GM10847 (cell line): Measurements from ENCODE around the gene SEC14L1.

Experiments used
- POLR2A ChIP-seq: IDR thresholded peaks from 2 replicates; pipeline ENCODE4 v1.6.1; 2011; ENCODE audit not compliant: insufficient read length; ENCODE audit errors: extremely low read depth

SEC14L1 gene

DNA sequence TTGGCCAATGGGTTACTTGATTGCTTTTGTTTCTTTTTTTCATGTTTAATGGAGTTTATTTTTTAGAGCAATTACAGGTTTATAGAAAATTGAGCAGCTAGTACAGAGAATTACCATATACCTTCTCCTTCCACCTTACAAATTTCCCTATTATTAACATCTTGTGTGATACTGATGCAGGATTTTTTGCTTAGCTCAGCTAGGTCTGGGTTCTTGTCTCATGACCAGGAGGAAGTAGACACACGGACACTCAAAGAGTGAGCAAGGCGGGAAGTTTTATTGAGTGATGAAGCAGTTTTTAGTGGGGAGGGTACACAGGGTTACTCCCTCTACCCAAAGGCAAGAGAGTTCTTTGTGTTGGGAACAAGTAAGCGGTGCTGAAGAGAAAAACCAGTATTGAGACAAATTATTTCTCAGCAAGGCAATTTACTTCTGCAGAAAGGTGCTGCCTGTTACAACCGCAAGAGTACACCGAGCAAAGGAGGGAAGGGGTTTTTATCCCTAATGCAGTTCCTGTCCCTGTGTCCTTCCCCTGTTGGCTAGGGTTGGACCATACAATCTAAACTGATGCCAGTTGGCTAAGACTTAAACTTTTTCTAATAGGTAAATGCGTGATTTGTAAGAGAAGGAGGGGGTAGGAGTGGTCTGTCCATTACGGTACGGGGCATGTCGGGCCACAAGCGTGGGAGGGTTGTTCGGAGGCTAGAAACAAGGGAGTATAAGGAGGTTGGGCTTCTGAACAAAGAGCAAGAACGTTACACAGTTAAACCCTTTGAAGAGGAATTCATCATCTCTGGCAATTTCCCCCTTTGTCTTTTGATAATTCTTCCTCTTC is 26.9 kb downstream of the SEC14L1 start:
- TF ChIP-seq POLR2A, result no peak

DNA sequence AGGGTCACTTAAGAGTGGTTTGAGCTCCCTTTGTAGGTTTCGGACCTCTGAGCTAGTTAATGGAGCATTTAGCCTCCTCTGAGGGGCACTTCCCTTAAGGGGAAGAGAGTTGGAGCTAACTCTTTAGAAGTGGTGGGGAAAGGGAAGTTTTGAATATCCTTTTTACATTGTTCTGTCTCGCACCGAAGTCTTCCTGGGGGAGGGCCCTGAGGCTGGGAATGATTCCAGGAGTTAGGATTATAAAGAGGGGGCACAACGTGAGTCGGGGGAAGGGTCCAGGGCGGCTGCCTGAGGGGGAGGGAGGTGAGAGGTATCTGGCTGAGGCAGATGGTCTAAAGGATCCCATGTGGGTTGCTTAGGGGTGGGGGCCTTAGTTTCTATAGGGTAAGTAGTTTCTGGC is 32.3 kb downstream of the SEC14L1 start:
- TF ChIP-seq POLR2A, result no peak

DNA sequence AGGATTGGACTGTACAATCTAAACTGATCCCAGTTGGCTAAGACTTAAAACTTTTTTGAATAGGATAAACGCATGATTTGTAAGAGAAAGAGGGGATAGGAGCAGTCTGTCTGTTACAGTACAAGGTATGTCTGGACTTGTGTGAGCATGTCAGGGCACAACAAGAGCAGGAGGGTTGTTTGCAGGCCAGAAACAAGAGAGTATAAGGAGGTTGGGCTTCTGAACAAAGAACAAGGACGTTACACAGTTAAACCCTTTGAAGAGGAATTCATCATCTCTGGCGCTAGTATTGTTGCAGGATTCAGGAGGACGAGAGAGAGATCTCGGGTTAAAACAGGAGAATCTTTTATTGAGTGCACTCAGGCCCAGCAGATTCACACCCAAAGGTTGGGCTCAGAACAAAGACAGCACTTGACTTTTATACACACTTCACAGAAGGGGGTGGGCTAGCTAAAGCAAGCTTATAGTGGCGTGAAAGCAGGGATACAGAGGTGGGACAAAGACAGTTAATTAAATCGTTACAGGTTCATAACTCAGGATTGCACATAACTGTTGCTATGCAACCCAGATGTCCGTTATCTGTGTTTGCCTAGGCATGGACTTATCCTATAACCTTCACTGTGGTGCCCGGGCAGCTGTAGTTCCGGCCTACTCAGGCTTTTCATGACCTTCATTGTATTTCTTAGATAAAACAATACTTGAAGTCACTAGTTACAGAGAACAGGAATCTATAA is 34.3 kb downstream of the SEC14L1 start:
- no peak for TF ChIP-seq POLR2A

DNA sequence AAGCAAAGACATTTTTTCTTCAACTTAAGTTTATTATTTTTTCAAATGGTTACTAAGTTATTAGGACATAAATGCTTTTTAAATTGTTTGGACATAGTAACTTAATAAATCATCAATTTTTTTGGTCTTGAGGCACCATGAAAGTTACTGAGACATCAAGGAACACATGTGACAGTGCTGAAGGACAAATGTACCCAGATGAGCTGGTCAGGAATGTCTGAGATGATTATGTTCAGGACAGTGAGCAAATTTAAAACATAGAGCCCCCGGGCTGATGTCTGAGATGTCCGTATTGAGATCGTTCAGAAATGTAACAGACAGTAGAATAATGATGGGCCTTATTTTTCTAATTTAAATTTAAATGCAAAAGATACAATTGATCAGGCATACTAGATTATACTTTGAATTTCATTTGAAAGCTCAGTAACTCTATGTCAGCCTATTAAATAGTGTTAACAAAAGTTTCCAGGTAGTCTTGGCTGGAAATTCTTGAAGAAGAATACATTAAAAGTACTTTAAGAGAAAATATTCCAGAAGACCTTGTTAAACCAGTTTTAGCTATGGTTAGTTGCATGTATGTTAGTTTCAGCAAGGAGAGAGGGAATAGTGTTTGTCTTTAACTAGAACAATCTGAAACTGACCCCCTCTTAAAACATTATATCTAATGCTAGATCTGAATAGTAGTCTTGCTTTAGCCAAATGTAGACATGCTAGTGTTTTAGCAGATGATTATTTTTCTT is 36.4 kb downstream of the SEC14L1 start:
- no peak for TF ChIP-seq POLR2A

DNA sequence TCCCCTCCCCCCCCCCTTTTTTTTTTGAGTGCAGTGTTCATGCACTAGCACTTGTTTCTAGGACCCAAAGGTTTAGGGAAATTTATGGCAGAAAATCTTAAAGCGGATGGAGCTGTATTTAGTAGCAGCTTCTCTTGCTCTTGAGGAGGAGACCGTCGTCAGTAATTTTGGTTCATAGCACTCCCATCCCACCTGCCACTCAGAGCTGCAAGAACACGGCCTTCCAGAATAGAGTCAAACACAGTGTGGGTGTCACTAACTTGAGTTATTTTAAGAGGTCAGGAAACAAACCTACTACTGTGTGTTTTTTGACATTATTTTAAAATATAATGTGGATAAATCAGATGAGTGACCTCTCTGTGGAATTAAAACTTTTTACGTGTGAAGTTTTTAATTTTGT is 37.3 kb downstream of the SEC14L1 start:
- TF ChIP-seq POLR2A, result no peak

DNA sequence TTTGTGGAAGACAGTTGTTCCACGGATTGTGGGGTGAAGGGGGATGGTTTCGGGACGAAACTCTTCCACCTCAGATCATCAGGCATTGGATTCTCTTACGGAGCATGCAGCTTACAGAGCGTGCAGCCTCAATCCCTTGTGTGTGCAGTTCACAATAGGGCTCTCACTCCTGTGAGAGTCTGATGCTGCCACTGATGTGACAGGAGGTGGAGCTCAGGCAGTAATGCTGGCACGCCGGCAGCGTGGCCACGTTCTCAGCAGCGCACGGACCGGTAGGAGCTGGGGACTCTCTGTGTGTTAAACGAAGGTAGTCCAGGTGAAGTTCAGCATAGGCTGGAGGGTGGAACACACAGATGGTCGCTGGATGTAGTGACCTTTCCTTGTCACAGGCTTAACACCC is 37.8 kb downstream of the SEC14L1 start:
- TF ChIP-seq POLR2A, result no peak

DNA sequence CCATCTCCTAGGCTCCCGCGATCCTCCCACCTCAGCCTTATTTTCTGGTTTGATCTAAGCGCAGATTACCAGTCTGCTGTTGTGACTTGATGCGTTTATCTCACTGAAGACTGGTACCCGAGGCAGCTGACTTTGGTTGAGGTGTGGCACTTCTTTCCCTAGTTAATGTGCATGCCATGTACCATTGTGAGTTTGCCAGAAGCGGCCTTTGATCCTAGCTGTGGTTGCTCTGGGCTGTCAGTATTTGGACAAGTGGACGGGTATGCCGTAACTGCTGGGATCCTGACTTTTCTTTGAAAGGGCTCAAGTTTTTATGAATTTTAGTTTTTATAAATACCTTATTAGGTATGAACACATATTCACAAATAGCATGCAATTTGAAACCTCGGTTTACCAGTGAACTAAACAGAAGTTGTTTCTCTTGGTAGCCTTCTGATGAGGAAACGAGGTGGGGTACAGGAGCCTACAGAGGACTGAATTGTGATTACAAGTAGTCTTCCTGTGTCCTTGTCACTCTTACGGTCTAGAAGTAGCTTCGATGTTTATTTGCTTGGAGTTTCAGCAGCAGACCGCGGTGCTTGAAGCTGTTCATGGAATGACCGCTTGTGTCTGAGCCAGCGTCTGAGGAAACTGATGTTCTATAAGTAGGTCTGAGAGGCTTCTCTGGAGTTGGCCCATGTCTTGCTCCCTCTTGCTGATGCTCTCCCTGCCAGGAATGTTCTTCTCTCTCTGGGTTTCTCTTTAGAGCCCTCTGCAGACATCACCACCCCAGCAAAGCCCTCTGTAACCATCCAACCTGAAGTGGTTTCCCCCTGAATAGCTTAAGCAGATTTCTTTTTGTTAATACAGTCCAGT is 40.0 kb downstream of the SEC14L1 start:
- no peak for TF ChIP-seq POLR2A

DNA sequence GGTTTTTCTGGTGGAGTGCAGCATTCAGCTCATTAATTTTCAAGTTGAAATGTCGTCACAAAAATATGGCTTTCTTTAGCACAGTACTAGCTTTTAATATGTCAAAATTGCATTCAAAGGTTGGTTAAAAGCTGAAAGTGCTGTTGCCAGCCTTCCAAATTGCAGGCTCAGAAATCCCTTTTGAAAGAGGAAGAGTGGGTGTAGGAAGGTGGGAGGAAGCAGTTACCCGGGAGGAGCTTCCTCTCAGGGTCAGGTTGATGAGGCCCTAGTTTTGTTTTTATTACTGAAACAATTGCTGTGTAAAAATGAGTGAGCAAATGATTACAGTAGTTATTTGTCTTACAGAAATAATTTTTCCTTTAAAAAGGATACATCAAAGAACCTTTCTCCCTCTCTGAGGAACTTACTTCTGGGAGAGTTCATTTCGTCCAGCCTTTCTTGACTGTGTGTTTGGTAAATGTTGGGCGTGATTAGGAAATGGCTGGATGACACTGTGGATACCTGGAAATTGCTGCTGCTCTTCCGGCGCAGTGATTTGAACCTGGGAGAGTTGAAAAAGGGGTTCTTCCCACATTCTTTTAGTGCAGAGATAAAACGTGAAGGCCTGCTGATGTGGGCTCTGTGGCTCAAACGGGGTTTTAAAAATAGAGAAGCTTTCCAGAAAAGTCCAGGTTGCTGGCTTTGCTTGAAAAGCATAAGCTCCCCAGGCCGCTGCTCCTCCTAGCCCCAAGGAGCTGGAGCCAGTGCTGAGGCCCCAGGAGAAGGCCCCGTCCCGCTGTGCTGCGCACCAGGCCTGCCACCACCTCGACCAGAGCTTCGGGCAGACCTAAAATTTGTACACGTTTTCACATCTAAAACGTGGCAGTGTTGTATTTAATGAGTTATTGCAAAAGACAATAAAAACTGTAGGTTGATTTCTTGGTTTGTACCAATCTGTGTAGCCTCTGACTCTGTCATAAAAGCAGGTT is 41.7 kb downstream of the SEC14L1 start:
- TF ChIP-seq POLR2A, result no peak

DNA sequence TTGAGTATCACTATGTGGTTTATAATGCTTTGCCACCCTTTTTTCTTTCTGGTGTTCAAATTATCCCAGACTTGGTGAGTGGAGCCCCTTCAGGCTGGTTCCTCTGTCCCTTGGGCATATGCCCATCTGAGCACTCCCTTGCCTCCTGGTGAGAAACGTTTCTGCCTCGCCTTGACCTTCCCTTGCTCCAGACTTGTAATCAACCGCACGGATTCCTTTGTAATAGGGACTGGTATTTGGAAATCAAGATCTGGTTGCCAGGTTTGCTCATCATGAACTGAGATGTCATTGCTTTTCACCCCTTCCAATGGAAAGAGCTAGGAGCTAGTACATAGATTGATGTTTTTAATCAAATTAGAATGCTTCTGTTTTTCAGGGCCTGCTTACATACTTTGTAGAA is 43.7 kb downstream of the SEC14L1 start:
- TF ChIP-seq POLR2A, result no peak

DNA sequence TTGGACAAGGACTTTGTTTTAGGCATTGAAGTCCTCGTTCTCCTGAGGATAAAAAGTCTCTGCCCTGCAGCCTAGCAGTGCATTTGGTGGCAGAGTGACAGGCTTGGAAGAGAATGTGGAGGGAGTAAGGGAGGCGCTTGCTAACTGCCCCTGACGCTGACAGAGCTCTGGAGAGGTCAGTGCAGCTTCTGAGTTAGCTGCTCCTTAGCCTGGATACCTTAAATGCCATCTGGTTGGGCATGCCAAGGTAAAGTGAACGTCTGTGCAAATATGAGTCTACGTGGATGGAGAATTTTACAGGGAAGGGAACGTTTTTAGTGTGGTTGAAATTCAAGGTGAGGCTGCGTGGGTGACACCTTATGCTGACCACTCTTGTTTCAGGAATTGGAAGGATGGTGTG is 44.4 kb downstream of the SEC14L1 start:
- TF ChIP-seq POLR2A, result no peak

DNA sequence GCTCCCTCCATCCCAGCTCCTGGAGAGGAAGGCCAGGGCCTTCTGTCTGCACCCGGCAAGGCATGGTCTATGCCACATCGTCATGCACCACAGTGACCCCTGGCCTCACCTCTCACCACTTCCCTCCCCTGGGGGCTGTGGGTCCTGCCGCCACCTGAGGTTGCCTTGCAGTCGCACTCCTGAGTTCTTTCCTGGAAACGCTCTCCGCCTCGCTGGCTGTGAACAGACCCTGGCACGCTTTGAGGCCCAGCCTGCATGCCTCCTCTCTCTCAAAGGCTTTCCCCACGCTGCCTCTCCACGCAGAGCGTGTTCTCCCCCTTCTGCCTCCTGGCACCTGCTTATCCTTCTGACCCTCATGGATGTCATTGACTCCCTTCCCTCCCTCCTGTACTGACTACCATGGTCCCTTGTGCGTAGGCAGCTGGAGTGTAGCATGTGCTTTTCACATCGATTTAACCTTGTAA is 45.4 kb downstream of the SEC14L1 start:
- TF ChIP-seq POLR2A, result no peak

DNA sequence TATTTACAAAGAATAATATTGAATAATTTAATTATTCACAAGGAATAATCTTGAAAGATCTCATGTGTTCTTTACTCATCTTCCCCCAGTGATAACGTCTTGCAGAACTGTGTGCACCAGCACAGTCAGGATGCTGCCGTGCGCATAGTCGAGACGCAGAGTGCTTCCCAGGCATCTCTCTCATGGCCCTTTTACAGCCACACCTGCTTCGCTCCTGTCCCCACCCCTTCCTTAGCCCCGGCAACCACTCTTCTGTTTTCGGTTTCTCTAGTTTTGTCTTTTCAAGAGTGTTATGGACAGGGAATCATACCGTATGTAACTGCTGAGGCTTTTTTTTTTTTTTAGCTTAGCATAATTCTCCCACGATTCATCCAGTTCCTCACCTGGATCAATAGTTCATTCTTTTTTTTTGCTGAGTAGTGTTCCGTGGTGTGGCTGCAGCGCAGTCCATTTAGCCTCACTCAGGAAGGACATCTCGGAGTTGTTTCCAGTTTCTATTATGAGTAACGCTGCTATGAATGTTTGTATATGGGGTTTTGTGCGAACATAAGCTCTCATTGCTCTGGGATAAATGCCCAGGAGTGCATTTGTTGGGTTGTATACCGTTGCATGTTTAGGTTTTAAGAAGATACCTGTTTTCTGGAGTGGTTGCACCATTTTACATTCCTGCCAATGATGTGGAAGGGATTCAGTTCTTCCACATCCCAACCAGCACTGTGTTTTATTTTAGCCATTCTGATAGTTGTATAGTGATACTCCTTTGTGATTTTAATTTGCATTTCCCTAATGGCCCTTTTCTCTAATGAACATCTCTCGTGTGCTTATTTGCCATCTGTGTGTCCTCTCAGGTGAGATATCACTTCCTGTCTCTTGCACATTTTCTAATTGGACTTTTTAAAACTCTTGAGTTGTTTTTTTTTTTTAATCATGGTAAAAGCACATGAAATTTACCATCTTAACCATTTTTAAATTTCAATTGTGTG is 47.6 kb downstream of the SEC14L1 start:
- no peak for TF ChIP-seq POLR2A

DNA sequence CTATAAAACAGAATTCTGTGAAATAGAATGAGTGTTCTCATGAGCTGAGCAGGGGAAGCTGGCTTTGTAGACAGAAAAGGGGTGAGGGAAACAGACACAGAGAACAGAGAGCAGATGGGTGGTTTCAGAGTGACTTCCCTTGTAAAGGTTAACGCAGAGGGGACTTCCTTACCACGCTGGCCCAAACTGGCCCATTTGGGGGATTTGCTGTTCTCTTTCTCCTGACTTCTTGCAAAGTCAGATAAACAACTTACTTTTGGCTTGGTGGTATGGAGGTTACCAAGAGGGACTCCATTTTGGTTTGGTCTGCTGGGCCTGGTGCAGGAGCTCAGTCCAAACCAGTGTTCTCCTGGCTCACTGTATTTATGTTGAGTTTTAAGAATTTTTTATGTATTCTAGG is 48.4 kb downstream of the SEC14L1 start:
- TF ChIP-seq POLR2A, result no peak

DNA sequence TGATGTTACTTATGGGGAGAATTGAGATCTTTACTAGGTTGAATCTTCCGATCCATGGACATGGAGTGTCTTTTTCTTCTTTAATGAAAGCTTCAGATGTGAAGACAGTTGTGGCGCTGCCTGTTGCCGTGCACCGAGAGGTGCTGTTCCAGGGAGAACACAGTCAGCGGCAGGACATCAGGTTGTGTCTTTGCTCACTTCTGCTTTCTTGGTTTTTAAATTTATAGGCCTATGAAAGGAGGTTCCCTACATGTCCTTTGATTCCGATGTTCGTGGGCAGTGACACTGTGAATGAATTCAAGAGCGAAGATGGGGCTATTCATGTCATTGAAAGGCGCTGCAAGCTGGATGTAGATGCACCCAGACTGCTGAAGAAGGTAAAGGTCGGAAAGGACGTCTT is 49.8 kb downstream of the SEC14L1 start:
- TF ChIP-seq POLR2A, result no peak
